IPS-20b (cell line): ENCODE measurements around the gene PHC2.
"Not testable (repeated sequence)": the region's sequence is repeated elsewhere in the genome, so short reads cannot be mapped to it uniquely, and the experiment has no call there.

Experiments used
- H3K27ac ChIP-seq: one replicate; pipeline ENCODE4 v1.5.1; 2013; ENCODE audit warnings: low read length
- H3K27me3 ChIP-seq: 2 replicates; pipeline ENCODE4 v1.6.1; 2013; ENCODE audit warnings: mild to moderate bottlenecking, low read length, inconsistent platforms; ENCODE audit not compliant: insufficient read depth
- H3K36me3 ChIP-seq: 2 replicates; pipeline ENCODE4 v1.6.1; 2013; ENCODE audit warnings: low read depth, mild to moderate bottlenecking, inconsistent platforms, low read length, moderate library complexity; ENCODE audit not compliant: insufficient read depth
- H3K4me1 ChIP-seq: 2 replicates; pipeline ENCODE4 v1.6.1; 2013; ENCODE audit warnings: mild to moderate bottlenecking, control low read depth, inconsistent platforms, low read length, moderate library complexity; ENCODE audit not compliant: insufficient read depth
- H3K4me3 ChIP-seq: 2 replicates; pipeline ENCODE4 v1.5.1; 2013; ENCODE audit warnings: mild to moderate bottlenecking, low read length, inconsistent platforms
- H3K9ac ChIP-seq: 2 replicates; pipeline ENCODE4 v1.6.1; 2013; ENCODE audit warnings: low read depth, mild to moderate bottlenecking, inconsistent platforms, low read length, moderate library complexity
- H3K9me3 ChIP-seq: 2 replicates; pipeline ENCODE4 v1.6.1; 2013; ENCODE audit warnings: mild to moderate bottlenecking, low read depth, low read length, inconsistent platforms; ENCODE audit not compliant: insufficient read depth

Gene PHC2

GRCh38 chr1:33298623-33299277 lies 132.1 kb downstream of the PHC2 start:
- Histone ChIP-seq H3K9me3 (no peaks in the 10 kb centered on the region), H3K27ac (no peak overlapping the region), H3K36me3 (peaks cover 44% of the 10 kb centered on the region), H3K27me3 (no peaks in the 10 kb centered on the region), H3K4me1 (no peaks in the 10 kb centered on the region; the same call in 1 of the 2 replicates), H3K9ac (no peak overlapping the region), H3K4me3 (no peak overlapping the region)

GRCh38 chr1:33297911-33298622 lies 132.8 kb downstream of the PHC2 start:
- Histone ChIP-seq H3K36me3 (peaks cover 47% of the 10 kb centered on the region), H3K27me3 (no peaks in the 10 kb centered on the region), H3K9ac (no peak overlapping the region), H3K4me1 (no peaks in the 10 kb centered on the region; the same call in 1 of the 2 replicates), H3K9me3 (no peaks in the 10 kb centered on the region), H3K4me3 (no peak overlapping the region), H3K27ac (no peak overlapping the region)

GRCh38 chr1:33296824-33297223 lies 134.1 kb downstream of the PHC2 start:
- Histone ChIP-seq H3K9me3 (no peaks in the 10 kb centered on the region), H3K36me3 (peaks cover 47% of the 10 kb centered on the region), H3K9ac (no peak overlapping the region), H3K4me1 (no peaks in the 10 kb centered on the region; the same call in 1 of the 2 replicates), H3K27me3 (no peaks in the 10 kb centered on the region), H3K27ac (no peak overlapping the region), H3K4me3 (no peak overlapping the region)

- H3K4me1 ChIP-seq: no peaks in the 10 kb centered on the region; the same call in 1 of the 2 replicates
- no peak overlapping the region for H3K9ac ChIP-seq
- peaks cover 47% of the 10 kb centered on the region for H3K36me3 ChIP-seq
- no peak overlapping the region for H3K4me3 ChIP-seq
- H3K9me3 ChIP-seq: no peaks in the 10 kb centered on the region
- H3K27me3 ChIP-seq: no peaks in the 10 kb centered on the region
- no peak overlapping the region for H3K27ac ChIP-seq
These were observed 134.8 kb downstream of the PHC2 start for GRCh38 chr1:33296082-33296458.

GRCh38 chr1:33295450-33296081 lies 135.3 kb downstream of the PHC2 start:
- Histone ChIP-seq H3K4me1 (no peaks in the 10 kb centered on the region; the same call in 1 of the 2 replicates), H3K36me3 (peaks cover 47% of the 10 kb centered on the region), H3K27me3 (no peaks in the 10 kb centered on the region), H3K9ac (no peak overlapping the region), H3K9me3 (no peaks in the 10 kb centered on the region), H3K27ac (no peak overlapping the region), H3K4me3 (no peak overlapping the region)

- no peak overlapping the region for H3K9ac ChIP-seq
- H3K4me3 ChIP-seq: no peak overlapping the region
- no peak overlapping the region for H3K27ac ChIP-seq
- H3K4me1 ChIP-seq: no peaks in the 10 kb centered on the region; the same call in 1 of the 2 replicates
- H3K27me3 ChIP-seq: no peaks in the 10 kb centered on the region
- peaks cover 47% of the 10 kb centered on the region for H3K36me3 ChIP-seq
- no peaks in the 10 kb centered on the region for H3K9me3 ChIP-seq
These were observed 135.9 kb downstream of the PHC2 start for GRCh38 chr1:33295023-33295422.

- no peak overlapping the region for H3K4me3 ChIP-seq
- peaks cover 52% of the 10 kb centered on the region for H3K36me3 ChIP-seq
- no peak overlapping the region for H3K9ac ChIP-seq
- H3K9me3 ChIP-seq: no peaks in the 10 kb centered on the region
- H3K27me3 ChIP-seq: no peaks in the 10 kb centered on the region
- H3K27ac ChIP-seq: no peak overlapping the region
- H3K4me1 ChIP-seq: no peaks in the 10 kb centered on the region
These were observed 136.6 kb downstream of the PHC2 start for GRCh38 chr1:33294071-33295010.

- Histone ChIP-seq H3K36me3 (peaks cover 39% of the 10 kb centered on the region), H3K9me3 (no peaks in the 10 kb centered on the region), H3K4me3 (no peak overlapping the region), H3K4me1 (no peaks in the 10 kb centered on the region), H3K9ac (no peak overlapping the region), H3K27ac (no peak overlapping the region), H3K27me3 (no peaks in the 10 kb centered on the region)
These were observed 138.1 kb downstream of the PHC2 start for GRCh38 chr1:33292726-33293340.

GRCh38 chr1:33290615-33291014 lies 140.3 kb downstream of the PHC2 start:
- H3K9ac ChIP-seq, H3K27me3 ChIP-seq: not testable (repeated sequence)
- peaks cover 29% of the 10 kb centered on the region for H3K36me3 ChIP-seq

GRCh38 chr1:33289858-33290154 lies 141.1 kb downstream of the PHC2 start:
- no peaks in the 10 kb centered on the region for H3K27me3 ChIP-seq
- no peaks in the 10 kb centered on the region for H3K9me3 ChIP-seq
- H3K27ac ChIP-seq: no peak overlapping the region
- H3K9ac ChIP-seq: no peak overlapping the region
- H3K36me3 ChIP-seq: peaks cover 32% of the 10 kb centered on the region
- H3K4me1 ChIP-seq: no peaks in the 10 kb centered on the region
- H3K4me3 ChIP-seq: no peak overlapping the region

More at GRCh38 chr1:33290615-33291014, 140.3 kb downstream of the PHC2 start:
- H3K9me3 ChIP-seq, H3K4me1 ChIP-seq, H3K4me3 ChIP-seq, H3K27ac ChIP-seq: not testable (repeated sequence)
